ENCODE measurements around the gene UBR3.

UBR3 gene

GRCh38 chr2:169979025-169979424, 151.8 kb downstream of the UBR3 start:
- TF ChIP-seq, protein P1, sequence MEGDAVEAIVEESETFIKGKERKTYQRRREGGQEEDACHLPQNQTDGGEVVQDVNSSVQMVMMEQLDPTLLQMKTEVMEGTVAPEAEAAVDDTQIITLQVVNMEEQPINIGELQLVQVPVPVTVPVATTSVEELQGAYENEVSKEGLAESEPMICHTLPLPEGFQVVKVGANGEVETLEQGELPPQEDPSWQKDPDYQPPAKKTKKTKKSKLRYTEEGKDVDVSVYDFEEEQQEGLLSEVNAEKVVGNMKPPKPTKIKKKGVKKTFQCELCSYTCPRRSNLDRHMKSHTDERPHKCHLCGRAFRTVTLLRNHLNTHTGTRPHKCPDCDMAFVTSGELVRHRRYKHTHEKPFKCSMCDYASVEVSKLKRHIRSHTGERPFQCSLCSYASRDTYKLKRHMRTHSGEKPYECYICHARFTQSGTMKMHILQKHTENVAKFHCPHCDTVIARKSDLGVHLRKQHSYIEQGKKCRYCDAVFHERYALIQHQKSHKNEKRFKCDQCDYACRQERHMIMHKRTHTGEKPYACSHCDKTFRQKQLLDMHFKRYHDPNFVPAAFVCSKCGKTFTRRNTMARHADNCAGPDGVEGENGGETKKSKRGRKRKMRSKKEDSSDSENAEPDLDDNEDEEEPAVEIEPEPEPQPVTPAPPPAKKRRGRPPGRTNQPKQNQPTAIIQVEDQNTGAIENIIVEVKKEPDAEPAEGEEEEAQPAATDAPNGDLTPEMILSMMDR (IDR thresholded peaks at IDR 0.05; ENCODE audit: insufficient read depth, low read length, missing control alignments): no peak
- POLR2A ChIA-PET: no interaction called here
- no peak for DNase-seq (ENCODE audit: low read depth, low spot score)
- H3K4me3 ChIP-seq (ENCODE audit: low read depth, low read length): no peak overlapping the region
- CTCF ChIA-PET: no interaction called here

- ChIA-PET POLR2A (no interaction called here), CTCF (no interaction called here)
- TF ChIP-seq, protein P1 (IDR thresholded peaks at IDR 0.05; ENCODE audit: insufficient read depth, low read length, missing control alignments): no peak
- H3K4me3 ChIP-seq (ENCODE audit: low read depth, low read length): no peak overlapping the region
- DNase-seq (ENCODE audit: low read depth, low spot score): no peak
These were observed 152.7 kb downstream of the UBR3 start for GRCh38 chr2:169980001-169980400.

DNA sequence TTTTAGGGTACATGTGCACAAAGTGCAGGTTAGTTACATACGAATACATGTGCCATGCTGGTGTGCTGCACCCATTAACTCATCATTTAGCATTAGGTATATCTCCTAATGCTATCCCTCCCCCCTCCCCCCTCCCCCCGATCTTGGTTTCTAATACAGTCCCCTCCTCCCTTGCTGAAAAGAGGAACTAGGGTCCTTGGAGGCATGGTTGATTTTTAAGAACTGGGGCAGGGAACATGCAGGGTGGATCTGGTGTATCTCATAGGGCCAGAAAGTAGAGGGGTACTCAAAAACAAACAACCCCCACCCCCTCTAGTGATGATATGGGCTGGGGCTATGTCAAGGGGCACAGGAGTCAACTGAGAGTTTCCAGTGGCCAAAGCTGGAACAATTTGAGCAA, 153.4 kb downstream of the UBR3 start:
- ChIA-PET POLR2A (no interaction called here), CTCF (no interaction called here)
- H3K4me3 ChIP-seq (ENCODE audit: low read depth, low read length): no peak overlapping the region
- TF ChIP-seq, protein P1 (IDR thresholded peaks at IDR 0.05; ENCODE audit: insufficient read depth, low read length, missing control alignments): no peak
- DNase-seq (ENCODE audit: low read depth, low spot score): no peak

DNA sequence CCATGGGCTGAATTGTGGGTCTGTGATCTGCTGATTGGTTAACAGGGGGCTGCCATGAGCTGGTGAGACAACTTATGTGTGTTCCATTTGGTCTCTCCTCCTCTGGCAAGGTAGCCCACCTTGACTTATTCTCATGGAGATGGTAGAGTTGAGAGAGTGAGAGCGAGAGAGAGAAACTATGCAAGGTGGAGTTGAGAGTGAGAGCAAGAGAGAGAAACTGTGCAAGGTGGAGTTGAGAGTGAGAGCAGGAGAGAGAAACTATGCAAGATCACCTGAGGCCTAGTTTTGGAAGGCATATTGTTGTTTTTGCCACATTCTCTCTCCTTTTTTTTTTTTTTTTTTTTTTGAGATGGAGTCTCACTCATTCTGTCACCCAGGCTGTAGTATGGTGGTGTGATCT, 155.7 kb downstream of the UBR3 start:
- no peak overlapping the region for H3K4me3 ChIP-seq (ENCODE audit: low read depth, low read length)
- TF ChIP-seq, protein P1 (IDR thresholded peaks at IDR 0.05; ENCODE audit: insufficient read depth, low read length, missing control alignments): no peak
- POLR2A ChIA-PET: no interaction called here
- no peak for DNase-seq (ENCODE audit: low read depth, low spot score)
- CTCF ChIA-PET: interaction anchor here (0.6 kb wide), 1 partner anchor 530 kb away, joined by 3 read pairs; no protein-coding TSS in a partner anchor

DNA sequence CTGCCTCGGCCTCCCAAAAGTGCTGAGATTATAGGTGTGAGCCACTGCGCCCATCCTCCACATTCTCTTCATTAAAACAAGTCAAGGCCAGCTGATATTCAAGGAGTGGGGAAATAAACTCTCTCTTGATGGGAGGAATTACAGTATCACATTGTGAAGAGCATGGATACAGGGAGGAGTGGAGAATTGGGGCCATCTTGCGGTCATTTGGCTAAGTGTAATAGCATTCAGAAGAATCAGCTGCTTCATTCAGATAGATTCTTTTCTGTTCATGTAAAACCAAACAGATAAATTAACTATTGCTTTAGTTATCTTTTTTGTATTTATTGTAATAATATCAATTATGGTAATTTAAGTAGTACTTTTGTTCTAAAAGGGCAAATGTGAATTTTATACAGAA, 156.3 kb downstream of the UBR3 start:
- no peak for DNase-seq (ENCODE audit: low read depth, low spot score)
- ChIA-PET POLR2A (no interaction called here), CTCF (interaction anchor here (0.6 kb wide), 1 partner anchor 531 kb away, joined by 3 read pairs; no protein-coding TSS in a partner anchor)
- H3K4me3 ChIP-seq (ENCODE audit: low read depth, low read length): no peak overlapping the region
- TF ChIP-seq, protein P1 (IDR thresholded peaks at IDR 0.05; ENCODE audit: insufficient read depth, low read length, missing control alignments): no peak

GRCh38 chr2:169984145-169984544, 156.9 kb downstream of the UBR3 start:
- CTCF ChIA-PET: interaction anchor here (1.1 kb wide), 1 partner anchor 8 kb away, joined by 4 read pairs; no protein-coding TSS in a partner anchor
- POLR2A ChIA-PET: no interaction called here
- no peak for DNase-seq (ENCODE audit: low read depth, low spot score)
- TF ChIP-seq, protein P1 (IDR thresholded peaks at IDR 0.05; ENCODE audit: insufficient read depth, low read length, missing control alignments): no peak
- no peak overlapping the region for H3K4me3 ChIP-seq (ENCODE audit: low read depth, low read length)
